GM19099 (cell line): ENCODE data around the gene PLA2G6.

Experiments
- POLR2A ChIP-seq: IDR thresholded peaks from 3 replicates; pipeline ENCODE4 v1.6.1; 2011; ENCODE audit warnings: low read depth; ENCODE audit not compliant: insufficient read length; ENCODE audit errors: extremely low read depth

PLA2G6 gene

GRCh38 chr22:38082986-38083710, 98.5 kb downstream of the PLA2G6 start:
- TF ChIP-seq POLR2A: no peak

GRCh38 chr22:38081941-38082828, 99.4 kb downstream of the PLA2G6 start:
- TF ChIP-seq POLR2A: no peak

GRCh38 chr22:38081636-38081940, 100.0 kb downstream of the PLA2G6 start:
- TF ChIP-seq POLR2A: no peak

- no peak for TF ChIP-seq POLR2A
Measured at GRCh38 chr22:38080850-38081635, 100.6 kb downstream of the PLA2G6 start.

GRCh38 chr22:38080474-38080849, 101.2 kb downstream of the PLA2G6 start:
- no peak for TF ChIP-seq POLR2A

GRCh38 chr22:38079804-38080203, 101.8 kb downstream of the PLA2G6 start:
- TF ChIP-seq POLR2A: no peak

GRCh38 chr22:38078046-38078840, 103.4 kb downstream of the PLA2G6 start:
- TF ChIP-seq POLR2A: no peak

GRCh38 chr22:38077595-38077994, 104.0 kb downstream of the PLA2G6 start:
- TF ChIP-seq POLR2A: no peak

GRCh38 chr22:38077096-38077495, 104.5 kb downstream of the PLA2G6 start:
- TF ChIP-seq POLR2A: no peak

GRCh38 chr22:38075961-38076360, 105.7 kb downstream of the PLA2G6 start:
- TF ChIP-seq POLR2A: no peak

GRCh38 chr22:38075105-38075825, 106.4 kb downstream of the PLA2G6 start:
- no peak for TF ChIP-seq POLR2A

GRCh38 chr22:38074181-38075104, 107.2 kb downstream of the PLA2G6 start:
- no peak for TF ChIP-seq POLR2A
